Rectal smooth muscle tissue (tissue), 1 donor: Measurements from ENCODE around the gene ADCY2.

Experiments
- H3K27ac ChIP-seq: one replicate; pipeline ENCODE4 v1.7.0; 2013; ENCODE audit warnings: low read depth, low read length, inconsistent platforms
- H3K27me3 ChIP-seq: one replicate; pipeline ENCODE4 v1.7.0; 2013; ENCODE audit warnings: low read length; ENCODE audit not compliant: control insufficient read depth, insufficient read depth
- H3K36me3 ChIP-seq: one replicate; pipeline ENCODE4 v1.7.0; 2013; ENCODE audit warnings: low read length; ENCODE audit not compliant: control insufficient read depth, insufficient read depth
- H3K4me1 ChIP-seq: one replicate; pipeline ENCODE4 v1.7.0; 2013; ENCODE audit warnings: low read length; ENCODE audit not compliant: control insufficient read depth, insufficient read depth
- H3K4me3 ChIP-seq: one replicate; pipeline ENCODE4 v1.7.0; 2013; ENCODE audit warnings: low read length
- H3K9ac ChIP-seq: one replicate; pipeline ENCODE4 v1.7.0; 2013; ENCODE audit warnings: low read length

Gene ADCY2

GRCh38 chr5:7851240-7851592 lies 455.3 kb downstream of the ADCY2 start:
- Histone ChIP-seq H3K27me3 (peaks cover 13% of the 10 kb centered on the region), H3K27ac (no peak overlapping the region)

GRCh38 chr5:7851617-7852289 lies 455.8 kb downstream of the ADCY2 start:
- Histone ChIP-seq H3K36me3 (no peaks in the 10 kb centered on the region), H3K27ac (no peak overlapping the region), H3K4me3 (no peak overlapping the region), H3K4me1 (no peaks in the 10 kb centered on the region), H3K27me3 (peaks cover 13% of the 10 kb centered on the region), H3K9ac (no peak overlapping the region)

More at GRCh38 chr5:7851240-7851592, 455.3 kb downstream of the ADCY2 start:
- H3K36me3 ChIP-seq = no peaks in the 10 kb centered on the region
- peak overlapping the region; percentile 60 for H3K4me3 ChIP-seq
- H3K4me1 ChIP-seq = no peaks in the 10 kb centered on the region
- no peak overlapping the region for H3K9ac ChIP-seq

DNA sequence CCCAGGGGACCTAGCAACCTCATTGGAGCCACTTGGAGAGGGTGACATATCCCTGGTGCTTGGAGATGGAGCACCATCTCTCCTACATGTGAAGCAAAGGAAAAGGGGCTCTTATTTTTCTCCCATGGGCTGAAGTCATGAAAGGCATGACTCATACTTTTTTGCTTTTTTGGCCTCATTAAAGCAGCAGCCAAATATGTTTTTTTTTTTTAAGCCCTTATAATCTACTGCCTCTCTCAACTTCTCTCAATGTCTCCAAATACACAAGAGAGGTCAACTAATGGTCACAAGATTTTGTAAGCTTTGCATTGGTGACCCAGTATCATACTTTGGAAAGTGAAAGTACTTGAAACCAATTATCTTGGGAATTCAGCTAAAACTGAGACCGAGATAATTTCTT lies 456.6 kb downstream of the ADCY2 start:
- Histone ChIP-seq H3K9ac (no peak overlapping the region), H3K36me3 (no peaks in the 10 kb centered on the region), H3K4me3 (no peak overlapping the region), H3K27ac (no peak overlapping the region), H3K4me1 (no peaks in the 10 kb centered on the region), H3K27me3 (peaks cover 13% of the 10 kb centered on the region)

DNA sequence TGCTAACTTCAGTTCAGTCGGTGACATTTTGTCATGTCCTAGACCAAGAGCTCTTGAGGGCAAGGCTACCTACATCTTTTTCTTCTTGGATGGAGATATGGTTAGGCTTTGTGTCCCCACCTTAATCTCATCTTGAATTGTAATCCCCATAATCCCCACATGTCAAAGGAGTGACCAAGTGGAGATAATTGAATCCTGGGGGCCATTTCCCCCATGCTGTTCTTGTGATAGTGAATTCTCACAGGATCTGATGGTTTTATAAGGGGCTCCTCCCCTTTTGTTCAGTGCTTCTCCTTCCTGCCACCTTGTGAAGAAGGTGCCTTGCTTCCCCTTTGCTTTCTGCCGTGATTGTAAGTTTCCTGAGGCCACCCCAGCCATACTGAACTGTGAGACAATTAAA lies 457.1 kb downstream of the ADCY2 start:
- Histone ChIP-seq H3K27me3 (peaks cover 13% of the 10 kb centered on the region), H3K9ac (no peak overlapping the region), H3K4me3 (no peak overlapping the region), H3K36me3 (no peaks in the 10 kb centered on the region), H3K27ac (no peak overlapping the region), H3K4me1 (no peaks in the 10 kb centered on the region)

DNA sequence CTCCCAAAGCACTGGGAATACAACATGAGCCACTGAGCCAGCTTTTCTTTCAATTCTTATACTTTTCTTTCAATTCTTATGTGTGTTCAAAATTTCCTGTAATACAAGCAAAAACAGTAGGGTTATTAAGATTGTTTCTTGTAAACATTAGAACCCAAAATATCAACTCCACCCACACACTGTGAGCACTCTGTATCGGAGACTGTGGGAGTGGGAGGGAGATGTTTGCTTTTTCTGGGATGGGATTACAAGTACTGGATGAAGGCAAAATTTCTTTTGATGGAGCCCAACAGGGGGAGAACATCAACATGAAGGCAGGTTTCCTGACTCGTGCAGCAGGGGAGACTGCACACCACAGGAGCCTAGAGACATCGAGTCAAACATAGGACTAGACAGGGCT lies 459.7 kb downstream of the ADCY2 start:
- H3K36me3 ChIP-seq = no peaks in the 10 kb centered on the region
- peaks cover 3% of the 10 kb centered on the region for H3K27me3 ChIP-seq
- H3K9ac ChIP-seq = no peak overlapping the region
- H3K27ac ChIP-seq = no peak overlapping the region
- H3K4me1 ChIP-seq = no peaks in the 10 kb centered on the region
- no peak overlapping the region for H3K4me3 ChIP-seq

DNA sequence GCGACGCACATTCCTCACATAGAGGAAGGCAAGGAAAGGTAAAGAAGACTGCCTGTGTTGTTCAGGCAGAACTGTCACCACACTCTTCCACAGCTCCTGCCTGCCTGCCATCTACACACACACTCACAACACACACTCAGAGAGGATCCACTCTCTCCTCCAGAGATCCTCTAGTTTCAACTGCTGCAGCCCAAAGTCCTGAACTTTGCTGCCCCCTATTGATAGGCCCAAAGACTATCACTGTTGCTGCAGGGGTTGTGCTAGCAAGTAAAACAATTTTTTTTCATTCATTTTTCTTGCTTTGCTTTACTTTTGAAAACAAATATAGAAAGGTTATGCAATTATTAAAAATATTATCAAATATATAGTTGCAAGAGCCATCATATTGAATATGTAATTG lies 460.9 kb downstream of the ADCY2 start:
- H3K27me3 ChIP-seq = no peaks in the 10 kb centered on the region
- peaks cover under 1% of the 10 kb centered on the region for H3K36me3 ChIP-seq
- H3K9ac ChIP-seq = no peak overlapping the region
- H3K4me1 ChIP-seq = no peaks in the 10 kb centered on the region
- H3K27ac ChIP-seq = no peak overlapping the region
- no peak overlapping the region for H3K4me3 ChIP-seq

- Histone ChIP-seq H3K4me1 (no peaks in the 10 kb centered on the region), H3K36me3 (peaks cover 6% of the 10 kb centered on the region), H3K27me3 (no peaks in the 10 kb centered on the region), H3K27ac (no peak overlapping the region), H3K4me3 (no peak overlapping the region), H3K9ac (no peak overlapping the region)
Measured at GRCh38 chr5:7857361-7857760, 461.4 kb downstream of the ADCY2 start.

GRCh38 chr5:7857926-7858632 lies 462.1 kb downstream of the ADCY2 start:
- Histone ChIP-seq H3K36me3 (peaks cover 6% of the 10 kb centered on the region), H3K27ac (no peak overlapping the region), H3K27me3 (no peaks in the 10 kb centered on the region), H3K4me1 (no peaks in the 10 kb centered on the region), H3K4me3 (no peak overlapping the region), H3K9ac (no peak overlapping the region)

GRCh38 chr5:7866196-7866595 lies 470.3 kb downstream of the ADCY2 start:
- Histone ChIP-seq H3K27ac (no peak overlapping the region), H3K4me1 (peaks cover 12% of the 10 kb centered on the region), H3K36me3 (peaks cover 6% of the 10 kb centered on the region), H3K27me3 (no peaks in the 10 kb centered on the region), H3K9ac (no peak overlapping the region), H3K4me3 (no peak overlapping the region)

- Histone ChIP-seq H3K27ac (no peak overlapping the region), H3K36me3 (peaks cover 1% of the 10 kb centered on the region), H3K27me3 (no peaks in the 10 kb centered on the region), H3K4me3 (no peak overlapping the region), H3K9ac (no peak overlapping the region), H3K4me1 (peaks cover 12% of the 10 kb centered on the region)
Measured at GRCh38 chr5:7867260-7867659, 471.3 kb downstream of the ADCY2 start.

- no peaks in the 10 kb centered on the region for H3K36me3 ChIP-seq
- H3K27ac ChIP-seq = peak overlapping the region; percentile 70
- peaks cover 12% of the 10 kb centered on the region for H3K4me1 ChIP-seq
- H3K9ac ChIP-seq = peak overlapping the region; percentile 7
- H3K4me3 ChIP-seq = peak overlapping the region; percentile 84
- no peaks in the 10 kb centered on the region for H3K27me3 ChIP-seq
Measured at GRCh38 chr5:7868427-7868772, 472.5 kb downstream of the ADCY2 start.

DNA sequence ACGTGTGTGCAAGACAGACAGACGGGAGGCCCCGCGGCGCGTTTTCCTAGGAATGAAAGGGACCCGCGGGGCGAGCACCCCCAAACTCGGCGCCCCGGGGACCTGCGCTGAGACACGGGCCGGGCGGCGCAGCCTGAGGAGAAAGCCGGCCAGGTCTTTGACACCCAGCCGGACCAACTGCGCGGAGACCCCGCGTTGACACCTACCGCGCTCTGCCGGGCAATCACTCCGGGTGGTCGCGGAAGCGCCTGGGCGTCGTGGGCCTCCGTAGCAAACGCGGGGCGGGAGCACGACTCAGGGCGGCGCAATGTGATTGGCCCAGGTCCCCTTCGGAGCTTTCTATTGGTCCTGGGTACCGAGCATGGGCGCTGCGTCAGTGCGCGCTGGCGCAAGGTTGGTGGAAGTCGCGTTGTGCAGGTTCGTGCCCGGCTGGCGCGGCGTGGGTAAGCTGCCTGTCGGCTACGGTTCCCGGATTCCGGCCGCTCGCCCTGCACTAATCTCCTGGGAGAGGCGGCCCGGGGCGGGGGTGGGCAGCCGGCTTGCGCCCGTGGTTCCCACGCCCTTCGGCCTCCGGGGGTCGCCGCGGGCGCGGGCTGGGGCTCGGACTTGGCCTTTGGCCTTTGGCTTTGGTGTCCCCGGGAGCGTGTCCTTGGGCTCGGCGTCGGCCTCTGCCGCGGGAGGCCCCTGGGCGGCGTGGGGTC lies 473.0 kb downstream of the ADCY2 start, which contains the start of the genes FASTKD3 and MTRR:
Gene FASTKD3 (minus strand): TSS at position 259 of the 701 bp plus-strand sequence. CDS start 948 bp downstream, outside the sequence.
Gene MTRR (plus strand): TSS at position 376 of the 701 bp plus-strand sequence. CDS start 1,647 bp downstream, outside the sequence.
- Histone ChIP-seq H3K27me3 (no peaks in the 10 kb centered on the region), H3K9ac (peak within 1 kb of the TSS; percentile 47), H3K4me3 (peak within 1 kb of the TSS; percentile 84), H3K4me1 (peaks cover 12% of the 10 kb centered on the region), H3K36me3 (no peaks in the 10 kb centered on the region), H3K27ac (peak within 1 kb of the TSS; percentile 70)
